GM19455 (cell line): Measurements from ENCODE around the gene GRIK1.

Experiments
- ATAC-seq: cut with Tn5 transposase; IDR thresholded peaks from one replicate; pipeline ENCODE4 v1.9.1; 2021; ENCODE audit not compliant: unreplicated experiment

The GRIK1 gene

DNA sequence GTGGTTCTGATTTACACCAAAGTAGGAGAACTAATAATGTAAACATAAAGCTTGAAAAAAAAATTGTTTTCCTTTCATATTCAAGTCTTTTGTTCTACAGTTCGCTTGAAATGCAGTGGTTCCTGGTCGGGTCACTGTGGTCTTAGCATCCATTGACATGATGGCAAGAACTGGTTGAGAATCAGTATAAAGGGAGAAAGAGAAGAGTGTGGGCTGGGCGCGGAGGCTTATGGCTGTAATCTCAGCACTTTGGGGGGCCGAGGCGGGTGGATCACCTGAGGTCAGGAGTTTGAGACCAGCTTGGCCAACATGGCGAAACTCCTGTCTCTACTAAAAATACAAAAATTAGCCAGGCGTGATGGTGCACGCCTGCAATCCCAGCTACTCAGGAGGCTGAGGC is 390.2 kb downstream of the GRIK1 start:
- ATAC-seq: no peak

DNA sequence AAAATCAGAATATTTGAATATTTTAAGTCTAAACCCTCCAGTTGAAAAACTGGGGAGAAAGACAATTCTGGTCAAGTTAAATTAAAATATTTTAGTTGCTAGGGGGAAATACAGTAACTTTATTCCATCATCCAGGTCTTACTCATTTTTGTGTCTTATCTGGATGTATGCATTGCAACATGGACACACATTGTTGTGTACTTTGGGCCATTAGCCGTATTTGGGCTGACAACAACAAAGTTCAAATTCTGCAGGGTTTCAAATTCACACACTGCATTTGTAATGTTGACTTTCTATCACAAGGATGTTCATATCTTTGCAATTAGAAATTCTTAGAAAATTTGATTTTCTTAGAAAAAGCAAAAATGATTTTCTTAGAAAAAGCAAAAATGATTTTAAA is 391.8 kb downstream of the GRIK1 start:
- ATAC-seq: no peak

DNA sequence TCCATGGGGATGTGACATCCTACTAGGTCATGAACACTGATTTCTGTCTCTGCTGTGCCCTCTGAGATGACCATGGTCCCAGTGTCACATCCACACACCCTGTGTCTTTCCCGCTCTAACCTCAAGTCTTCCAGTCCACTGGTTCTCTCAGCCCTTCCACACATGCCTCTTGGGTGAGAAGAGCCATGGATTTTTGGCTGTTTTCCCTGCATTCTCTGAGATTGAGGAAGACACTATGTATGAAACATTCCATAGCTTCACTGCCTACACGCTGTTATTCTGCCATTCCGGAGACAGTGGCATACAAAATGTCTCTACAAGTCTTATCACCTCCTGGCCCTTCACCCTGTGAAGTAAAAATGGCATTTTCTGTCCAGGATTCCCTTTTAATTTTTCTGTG is 393.7 kb downstream of the GRIK1 start:
- ATAC-seq: no peak

DNA sequence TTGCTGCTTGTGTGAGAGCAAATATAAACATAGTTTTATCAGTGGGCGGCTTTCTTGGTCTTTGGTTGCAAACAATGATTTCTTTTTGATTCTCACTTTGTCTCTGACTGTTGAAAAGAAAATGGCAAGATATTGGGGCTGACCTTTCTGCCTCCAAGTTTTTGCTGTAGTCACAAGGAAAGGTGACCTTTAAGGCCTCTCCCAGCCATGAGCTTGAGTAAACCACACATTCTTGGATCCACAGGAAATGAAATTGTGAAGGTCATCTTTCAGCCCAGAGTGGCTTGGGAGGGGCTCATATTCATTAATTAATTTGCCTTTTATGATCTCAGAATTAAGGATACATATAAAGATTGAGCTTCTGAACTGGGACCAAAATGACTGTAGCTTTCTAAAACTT is 399.5 kb downstream of the GRIK1 start:
- ATAC-seq: no peak

DNA sequence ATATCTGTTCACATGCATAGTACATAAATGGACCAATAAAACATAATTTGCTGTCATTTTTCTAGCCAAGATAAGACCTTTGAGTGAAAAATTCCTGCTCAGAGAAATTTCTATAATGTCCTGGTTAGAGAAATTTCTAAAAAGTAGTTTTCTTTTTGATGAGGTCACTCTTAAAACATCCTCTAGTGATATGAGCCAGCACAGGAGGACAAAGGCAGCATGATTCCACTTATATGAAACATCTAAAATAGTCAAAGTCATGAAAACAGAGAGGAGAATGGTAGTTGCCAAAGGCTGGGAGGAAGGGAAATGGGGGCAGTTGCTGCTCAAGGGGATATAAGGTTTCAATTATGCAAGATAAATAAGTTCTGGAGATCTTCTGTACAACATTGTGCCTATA is 401.7 kb downstream of the GRIK1 start:
- ATAC-seq: no peak

DNA sequence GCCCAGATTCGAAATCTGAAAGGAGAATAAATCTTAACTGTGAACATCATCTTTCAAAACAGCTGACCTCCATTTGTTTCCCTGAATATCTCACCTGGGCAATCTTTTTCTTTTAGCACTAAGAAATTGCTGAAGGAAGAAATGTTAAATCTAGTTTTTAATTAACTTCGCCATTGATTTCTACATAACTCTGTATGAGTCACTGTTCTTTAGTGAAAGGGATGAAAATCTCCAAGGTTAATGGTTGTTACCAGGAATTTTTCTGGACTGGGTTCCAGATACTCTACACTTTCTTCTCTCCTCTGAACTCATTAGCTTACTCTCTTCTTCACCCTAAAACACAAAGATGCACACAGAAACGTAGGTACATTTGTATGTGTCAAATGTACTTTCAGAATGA is 405.3 kb downstream of the GRIK1 start:
- no peak for ATAC-seq

DNA sequence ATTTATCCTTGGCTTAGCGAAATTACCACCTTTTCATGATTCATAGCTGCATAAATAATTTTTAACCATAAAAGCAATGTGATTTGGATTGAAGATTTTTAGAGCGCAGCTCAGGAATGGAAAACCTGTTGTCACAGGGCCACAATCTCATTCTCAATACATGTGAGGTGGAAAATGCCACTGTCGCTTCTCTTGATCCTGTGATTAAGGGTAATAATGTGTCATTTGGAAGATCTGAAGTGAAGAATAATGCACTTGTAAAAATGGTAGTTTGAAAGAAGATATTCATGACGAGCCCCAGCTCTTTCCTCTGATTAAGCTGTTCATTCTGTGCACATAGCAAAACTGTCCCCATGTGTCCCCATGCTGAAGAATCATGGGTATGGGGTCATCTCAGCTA is 410.7 kb downstream of the GRIK1 start:
- ATAC-seq: no peak

DNA sequence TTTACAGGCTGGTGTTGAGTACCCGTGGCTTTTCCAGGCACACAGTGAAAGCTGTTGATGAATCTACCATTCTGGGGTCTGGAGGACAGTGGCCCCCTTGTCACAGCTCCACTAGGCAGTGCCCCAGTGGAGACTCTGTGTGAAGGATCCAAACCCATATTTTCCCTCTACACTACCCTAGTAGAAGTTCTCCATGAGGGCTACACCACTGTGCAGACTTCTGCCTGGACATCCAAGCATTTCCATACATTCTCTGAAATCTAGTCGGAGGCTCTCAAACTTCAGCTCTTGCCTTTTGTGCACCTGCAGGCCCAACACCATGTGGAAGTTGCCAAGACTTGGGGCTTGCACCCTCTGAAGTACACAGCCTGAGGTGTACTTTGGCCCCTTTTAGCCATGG is 413.3 kb downstream of the GRIK1 start:
- ATAC-seq: no peak

DNA sequence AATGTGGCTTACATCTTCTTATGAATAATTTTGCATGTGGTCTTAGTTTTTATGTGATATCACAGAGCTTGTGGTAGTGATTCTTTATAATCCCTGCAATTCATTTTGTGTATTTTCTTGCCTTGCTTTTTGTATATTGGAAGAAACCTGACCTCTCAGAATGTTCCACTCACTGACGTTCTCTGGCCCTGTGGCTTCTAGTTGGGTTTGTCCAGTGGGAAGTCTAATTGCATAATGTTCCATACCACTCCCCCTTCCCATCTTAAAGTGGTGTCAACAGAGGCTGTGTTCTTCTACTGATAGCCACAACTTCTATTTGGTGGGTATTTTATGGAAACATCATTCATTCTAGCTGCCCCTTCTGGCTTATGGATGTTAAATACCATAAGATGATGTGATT is 415.7 kb downstream of the GRIK1 start:
- ATAC-seq: no peak

DNA sequence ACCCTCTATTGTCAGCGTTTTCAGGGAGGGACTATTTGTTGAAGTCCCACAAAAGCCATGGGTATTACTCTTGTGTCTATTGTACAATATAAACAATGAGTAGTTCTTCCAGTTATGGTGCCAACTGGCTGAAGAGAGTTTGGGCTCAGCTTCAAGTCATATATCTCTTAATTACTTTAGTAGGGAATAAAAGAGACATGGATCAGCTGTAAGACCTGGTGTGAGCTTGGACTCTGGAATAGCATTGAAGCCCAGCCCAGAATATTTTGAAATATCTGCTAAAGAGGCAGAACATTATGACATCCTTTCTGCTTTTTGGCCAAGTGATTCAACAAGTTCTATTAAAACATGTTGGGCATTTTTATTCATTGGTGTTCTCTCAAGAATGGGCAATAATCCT is 416.1 kb downstream of the GRIK1 start:
- ATAC-seq: no peak

DNA sequence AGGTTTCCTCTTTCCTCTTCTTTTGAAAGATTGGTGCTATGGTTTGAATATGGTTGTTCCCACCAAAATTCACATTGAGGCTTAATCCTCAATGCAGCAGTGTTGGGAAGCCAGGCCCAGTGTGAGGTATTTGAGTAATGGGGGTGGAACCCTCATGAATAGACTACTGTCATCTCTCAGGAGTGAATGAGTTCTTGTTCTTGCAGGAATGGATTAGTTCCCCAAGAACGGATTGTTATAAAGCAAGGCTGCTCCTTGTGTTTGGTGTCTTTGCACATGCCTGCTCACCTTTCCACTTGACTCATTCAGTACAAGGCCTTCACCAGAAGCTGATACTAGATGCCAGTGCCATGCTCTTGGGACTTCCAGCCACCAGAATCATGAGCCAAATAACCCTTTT is 417.9 kb downstream of the GRIK1 start:
- ATAC-seq: no peak

DNA sequence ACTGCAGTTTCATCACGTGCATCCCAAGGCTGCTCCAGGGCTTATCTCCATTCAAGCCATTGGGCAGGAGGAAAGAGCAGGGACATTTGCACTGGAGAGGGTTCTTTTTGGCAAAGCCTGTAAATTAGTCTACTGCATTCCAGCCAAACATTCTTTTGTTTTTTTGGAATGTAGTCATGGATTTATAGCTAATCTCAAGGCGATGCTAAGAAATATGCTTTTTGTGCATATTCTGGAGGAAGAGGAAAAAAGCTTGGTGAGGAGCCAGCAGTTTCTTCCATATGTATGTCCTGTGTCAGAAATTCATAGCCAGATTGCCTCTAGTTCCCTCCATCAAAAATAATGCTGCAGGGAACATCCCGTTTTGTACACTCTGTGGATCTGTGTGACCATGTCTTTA is 419.6 kb downstream of the GRIK1 start:
- ATAC-seq: no peak

DNA sequence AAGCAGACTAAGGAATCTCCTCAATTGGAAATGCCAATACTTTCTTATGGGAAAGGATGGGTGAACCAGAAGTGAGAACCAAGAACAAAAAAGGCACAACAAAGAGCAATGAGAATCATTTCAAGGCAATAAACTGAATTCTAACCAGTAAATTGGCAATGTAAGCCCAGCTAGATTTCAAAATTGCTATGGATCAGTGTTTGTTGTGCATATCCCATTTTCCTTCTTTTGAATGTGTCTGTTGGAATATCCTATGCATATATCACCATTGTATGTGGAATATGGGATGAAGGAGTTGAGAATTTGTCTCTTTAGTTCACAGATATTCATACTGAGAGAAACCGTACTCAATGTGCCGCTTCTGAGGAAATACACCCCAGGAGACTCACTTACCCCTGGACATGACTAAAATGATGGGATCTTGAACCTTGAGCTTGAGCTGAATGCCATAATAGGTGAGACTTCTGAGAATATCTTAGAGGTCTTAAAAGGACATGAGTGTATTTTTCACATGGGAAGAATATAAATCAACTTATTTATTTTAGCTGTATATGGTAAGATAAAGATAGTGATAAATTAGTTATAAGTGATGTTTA is 425.0 kb downstream of the GRIK1 start:
- no peak for ATAC-seq

DNA sequence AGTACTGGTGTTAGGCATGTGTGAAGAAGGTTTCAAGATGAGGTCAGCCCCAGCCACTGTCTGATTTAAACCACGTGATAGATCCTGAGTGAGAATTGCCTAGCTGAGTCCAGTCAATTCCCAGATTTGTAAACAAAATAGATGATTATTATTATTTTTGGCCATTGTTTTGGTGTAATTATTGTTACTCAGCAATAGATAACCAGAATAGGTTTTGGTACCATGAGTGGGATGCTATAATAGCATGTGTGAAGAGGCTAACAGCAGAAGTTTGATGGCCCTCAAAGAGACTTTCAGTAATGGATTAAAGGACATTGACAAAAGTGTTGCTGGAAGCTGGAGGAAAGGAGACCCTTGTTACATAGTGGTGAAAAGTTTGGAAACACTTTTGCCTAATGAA is 426.3 kb downstream of the GRIK1 start:
- ATAC-seq: no peak

DNA sequence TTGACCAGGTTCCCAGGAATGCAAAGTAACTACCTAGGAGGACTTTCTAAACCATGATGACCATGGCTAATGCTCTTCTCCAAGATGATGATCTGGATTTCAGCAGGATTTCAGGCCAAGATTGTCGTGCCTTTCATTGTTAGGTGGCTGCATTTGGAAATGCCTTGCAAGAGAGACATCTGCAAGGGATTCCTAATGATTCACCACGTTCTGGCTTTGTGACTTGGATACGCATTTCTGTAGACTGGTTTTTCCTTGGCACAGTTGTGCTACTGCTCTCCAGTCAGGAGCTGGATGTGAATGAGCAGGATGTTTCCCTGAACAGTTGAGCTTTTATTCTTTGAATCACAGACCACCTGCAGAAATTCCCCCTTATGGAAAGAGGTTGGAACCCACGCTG is 428.7 kb downstream of the GRIK1 start:
- no peak for ATAC-seq

DNA sequence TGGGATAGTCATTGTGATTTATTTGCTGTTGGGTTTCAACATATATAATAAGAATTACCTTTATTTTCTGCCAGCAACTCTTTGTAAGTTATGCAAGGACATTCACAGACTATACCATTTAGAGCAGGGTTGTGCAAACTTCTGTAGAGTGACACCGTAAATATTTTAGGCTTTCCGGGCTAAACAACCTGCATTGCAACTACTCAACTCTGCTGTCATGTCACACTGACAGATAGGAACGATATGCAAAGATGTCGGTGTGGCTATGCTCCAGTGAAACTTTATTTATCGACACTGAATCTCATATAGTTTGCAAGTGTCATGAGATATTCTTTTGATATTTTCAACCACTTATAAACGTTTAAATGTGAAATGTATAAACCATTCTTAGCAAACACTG is 430.7 kb downstream of the GRIK1 start:
- no peak for ATAC-seq

DNA sequence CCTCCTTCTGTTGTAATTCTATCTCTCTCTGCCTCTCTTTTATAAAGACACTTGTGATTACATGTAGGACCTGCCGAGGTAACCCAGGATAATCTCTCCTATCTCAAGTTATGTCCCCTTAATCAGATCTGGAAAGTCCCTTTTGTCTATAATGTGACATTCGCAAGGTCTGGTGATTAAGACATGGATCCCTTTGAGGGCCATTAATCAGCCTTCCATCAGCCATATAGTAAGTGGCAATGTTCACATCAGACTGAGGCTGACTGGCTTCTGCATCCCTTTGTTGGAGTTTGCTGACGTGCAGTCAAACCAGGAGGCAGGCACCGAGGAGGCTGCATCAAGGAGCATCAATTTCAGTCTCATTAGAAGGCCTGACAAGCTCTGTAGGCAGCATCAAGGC is 431.5 kb downstream of the GRIK1 start:
- no peak for ATAC-seq

DNA sequence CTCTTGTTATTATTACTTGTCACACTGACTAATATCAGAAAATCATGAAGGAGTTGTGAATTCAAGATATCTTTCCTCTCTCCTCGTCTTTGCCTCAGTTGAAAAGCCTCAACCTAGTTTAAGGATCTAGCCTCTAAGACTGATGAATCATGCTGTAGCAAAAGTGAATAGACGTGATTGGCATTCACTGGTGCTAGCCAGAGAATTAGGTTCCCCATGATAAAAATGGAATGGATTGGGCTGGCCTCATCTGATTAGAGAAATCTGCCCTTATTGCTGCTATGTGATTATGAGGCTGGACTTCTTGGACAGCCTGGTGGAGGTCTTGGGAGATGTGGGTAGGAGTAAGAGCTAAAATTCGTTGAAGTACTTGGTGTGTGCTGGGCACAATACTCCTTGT is 432.8 kb downstream of the GRIK1 start:
- no peak for ATAC-seq

DNA sequence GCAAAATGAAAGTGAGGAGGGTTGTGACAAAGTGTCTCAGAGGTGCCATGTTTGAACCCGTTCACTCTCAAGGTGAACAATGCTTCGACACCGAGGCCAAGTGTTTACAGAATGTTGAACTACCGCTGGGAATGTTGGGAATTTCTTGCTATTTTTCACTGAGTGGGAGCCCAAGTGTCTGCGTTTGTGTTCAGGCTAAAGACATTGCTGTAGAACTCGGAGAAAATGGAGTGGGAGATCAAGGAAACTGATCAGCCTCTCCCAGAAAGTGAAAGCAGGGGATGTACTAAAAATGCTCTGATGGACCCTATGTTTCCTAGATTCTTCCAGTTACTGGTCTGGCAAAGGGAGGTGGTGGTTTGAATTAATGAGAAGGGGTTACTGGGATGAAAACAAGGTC is 433.6 kb downstream of the GRIK1 start:
- no peak for ATAC-seq

DNA sequence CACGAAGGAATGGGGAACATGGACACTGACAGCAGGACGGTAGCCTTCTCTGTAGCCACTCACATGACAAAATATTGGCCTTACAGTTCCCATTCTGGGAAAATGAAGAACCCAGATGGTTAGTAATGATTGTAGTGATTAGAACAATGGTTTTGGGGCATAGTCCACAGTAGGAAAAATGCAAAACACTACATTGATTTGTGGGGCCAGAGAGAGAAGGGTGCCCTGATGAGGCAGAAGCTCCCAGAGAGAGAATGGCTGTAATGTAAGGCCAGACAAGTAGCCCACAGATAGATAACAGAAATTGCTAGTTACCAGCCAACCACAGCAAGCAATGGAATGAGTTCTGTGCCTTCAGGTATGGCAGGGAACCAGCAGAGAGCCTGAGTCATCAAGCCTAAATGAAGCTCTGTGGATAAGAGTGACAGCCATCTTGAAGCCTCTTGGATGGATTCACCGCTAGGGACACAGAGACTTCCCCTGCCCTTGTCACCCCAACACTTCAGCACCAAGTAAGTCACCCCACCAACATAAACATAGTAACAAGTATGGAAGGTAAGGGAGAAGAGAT is 435.0 kb downstream of the GRIK1 start:
- no peak for ATAC-seq

DNA sequence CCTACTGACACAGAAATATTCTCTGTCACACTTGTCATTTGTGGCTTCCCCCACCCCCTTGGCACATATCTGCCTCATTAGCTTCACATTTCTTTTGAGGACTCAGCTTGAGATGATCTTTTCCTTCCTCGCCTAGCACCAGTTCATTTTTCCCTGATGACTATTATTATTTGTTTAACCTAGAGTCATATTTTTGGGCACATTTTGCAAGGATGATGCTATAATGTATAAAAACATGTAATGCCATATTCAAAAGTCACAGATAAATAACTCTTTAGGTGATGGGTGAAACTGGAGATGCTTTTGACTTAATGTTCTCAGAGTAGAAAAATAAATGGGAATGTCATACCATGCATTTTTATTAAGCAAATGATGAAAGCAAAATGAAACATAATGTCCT is 438.3 kb downstream of the GRIK1 start:
- ATAC-seq: no peak

DNA sequence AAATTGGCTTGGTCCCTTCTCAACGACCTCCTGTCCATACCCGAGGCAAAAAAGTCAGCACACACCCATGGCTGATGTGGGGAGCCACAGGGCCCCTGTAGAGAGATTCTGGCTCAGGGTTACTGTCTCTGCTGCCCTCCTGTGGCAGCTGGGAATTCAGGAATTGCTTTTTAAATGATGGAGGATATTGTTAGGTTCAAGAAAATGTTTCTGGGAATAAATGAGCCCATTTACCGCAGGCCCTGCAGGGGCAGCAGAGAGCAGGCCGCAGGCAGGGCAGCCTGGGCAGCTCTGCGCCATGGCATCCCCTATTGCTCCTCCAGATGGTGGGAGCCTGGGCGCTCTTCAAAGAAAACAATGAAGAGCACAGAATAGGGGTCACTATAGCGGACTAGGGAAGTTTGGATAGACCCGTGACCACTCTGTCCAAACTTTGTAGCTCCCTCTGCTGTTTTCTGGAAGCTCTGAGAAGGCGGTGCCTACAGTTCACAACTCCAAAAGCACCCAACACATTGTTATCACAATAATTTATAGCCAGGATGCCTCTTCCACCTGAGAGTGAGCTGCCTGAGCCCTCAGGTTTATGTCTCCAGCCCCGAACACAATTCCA is 440.0 kb downstream of the GRIK1 start:
- ATAC-seq: no peak

DNA sequence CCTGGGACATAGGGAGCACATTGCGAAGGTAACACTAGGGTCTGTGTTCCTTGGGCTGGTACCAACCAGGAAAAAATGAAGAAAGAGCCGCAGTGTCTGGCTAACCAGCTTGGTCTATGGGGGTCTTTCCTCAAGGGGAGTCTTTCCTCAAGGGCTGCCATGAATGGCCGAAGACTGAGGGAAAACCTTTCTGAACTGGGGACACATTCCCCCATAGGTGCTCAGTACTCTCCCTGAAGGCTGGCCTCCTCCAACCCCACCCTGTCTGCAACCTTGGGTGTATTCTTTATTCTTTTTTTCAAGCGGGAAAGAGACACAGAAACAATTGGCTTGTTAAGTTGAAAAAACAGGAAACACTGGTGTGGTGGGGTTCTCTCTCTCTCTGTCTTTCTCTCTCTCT is 440.6 kb downstream of the GRIK1 start:
- ATAC-seq: no peak
